LNCAP (cell line): ENCODE data around the gene TTC3.

Experiments used
- TF ChIP-seq, protein P1 (sequence below): fragments of 450-650 bp; IDR thresholded peaks from 2 replicates; pipeline ENCODE4 v1.5.1; 2017; ENCODE audit warnings: mild to moderate bottlenecking

TTC3 gene

DNA sequence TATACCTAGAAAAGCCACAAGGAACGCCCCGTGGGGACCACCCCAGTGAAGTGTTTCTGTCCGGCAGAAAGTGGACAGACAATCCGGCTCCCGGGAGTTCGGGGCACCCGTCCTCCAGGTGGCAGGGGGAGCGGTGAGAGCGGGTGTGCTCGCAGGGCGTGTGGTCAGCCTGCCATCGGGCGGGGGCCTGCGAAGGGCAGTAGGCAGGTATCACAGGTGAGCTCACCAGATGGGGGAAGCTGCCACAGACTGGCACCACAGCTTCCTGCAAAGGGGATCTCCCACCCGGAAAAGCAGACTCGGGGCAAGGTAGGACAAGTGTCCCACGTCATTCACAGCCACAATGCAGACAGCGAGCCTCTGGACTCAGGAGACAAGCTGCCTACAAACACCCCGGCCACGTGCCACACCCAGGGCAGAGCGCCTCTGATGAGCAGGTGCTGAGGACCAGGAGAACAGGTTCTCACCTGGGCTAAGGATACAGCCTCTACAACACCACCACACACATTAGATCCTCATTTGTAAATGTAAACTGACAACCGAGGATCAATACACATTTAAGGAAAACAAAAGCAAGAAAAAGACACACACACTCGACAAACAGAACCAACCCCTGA is 157.7 kb downstream of the TTC3 start:
- TF ChIP-seq, protein P1, sequence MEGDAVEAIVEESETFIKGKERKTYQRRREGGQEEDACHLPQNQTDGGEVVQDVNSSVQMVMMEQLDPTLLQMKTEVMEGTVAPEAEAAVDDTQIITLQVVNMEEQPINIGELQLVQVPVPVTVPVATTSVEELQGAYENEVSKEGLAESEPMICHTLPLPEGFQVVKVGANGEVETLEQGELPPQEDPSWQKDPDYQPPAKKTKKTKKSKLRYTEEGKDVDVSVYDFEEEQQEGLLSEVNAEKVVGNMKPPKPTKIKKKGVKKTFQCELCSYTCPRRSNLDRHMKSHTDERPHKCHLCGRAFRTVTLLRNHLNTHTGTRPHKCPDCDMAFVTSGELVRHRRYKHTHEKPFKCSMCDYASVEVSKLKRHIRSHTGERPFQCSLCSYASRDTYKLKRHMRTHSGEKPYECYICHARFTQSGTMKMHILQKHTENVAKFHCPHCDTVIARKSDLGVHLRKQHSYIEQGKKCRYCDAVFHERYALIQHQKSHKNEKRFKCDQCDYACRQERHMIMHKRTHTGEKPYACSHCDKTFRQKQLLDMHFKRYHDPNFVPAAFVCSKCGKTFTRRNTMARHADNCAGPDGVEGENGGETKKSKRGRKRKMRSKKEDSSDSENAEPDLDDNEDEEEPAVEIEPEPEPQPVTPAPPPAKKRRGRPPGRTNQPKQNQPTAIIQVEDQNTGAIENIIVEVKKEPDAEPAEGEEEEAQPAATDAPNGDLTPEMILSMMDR = no peak

- TF ChIP-seq, protein P1 = no peak
These were observed 158.2 kb downstream of the TTC3 start for GRCh38 chr21:37231249-37231645.

- TF ChIP-seq, protein P1 = no peak
These were observed 158.6 kb downstream of the TTC3 start for GRCh38 chr21:37231671-37232070.

DNA sequence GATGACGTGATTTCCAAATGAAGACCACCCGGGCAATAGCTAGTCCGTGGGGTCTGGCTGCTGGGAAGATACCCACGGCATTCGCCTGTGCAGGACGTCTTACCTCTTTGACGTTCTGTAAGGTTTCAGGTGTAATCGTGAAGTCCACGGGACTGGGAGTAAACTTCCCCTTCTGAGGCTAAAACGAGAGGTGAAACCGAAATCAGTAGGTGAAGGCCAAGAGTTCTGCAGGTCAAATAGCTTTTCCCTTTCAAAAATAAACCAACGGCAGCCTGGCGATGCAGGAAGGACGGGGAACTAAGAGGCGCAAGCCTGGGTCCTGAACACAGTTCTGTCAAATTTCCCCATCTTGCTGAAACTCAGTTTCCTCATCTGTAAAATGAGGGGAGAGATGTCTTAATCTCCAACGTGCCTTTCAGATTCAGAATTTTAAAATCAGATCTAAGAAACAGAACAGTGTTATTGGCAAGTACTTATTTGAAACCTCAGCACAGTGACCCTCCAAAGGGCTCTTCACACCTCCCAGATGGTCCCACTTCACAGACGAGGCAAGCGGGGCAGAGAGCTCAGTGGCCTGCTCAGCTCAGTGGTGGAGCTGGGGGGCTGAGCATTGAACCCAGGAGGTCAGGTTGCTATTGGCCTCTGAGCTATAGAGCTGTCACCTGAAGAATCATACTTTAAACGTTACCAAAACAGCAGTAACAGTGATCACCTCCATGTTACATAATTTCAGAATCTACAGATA is 159.4 kb downstream of the TTC3 start:
- TF ChIP-seq, protein P1 = no peak

DNA sequence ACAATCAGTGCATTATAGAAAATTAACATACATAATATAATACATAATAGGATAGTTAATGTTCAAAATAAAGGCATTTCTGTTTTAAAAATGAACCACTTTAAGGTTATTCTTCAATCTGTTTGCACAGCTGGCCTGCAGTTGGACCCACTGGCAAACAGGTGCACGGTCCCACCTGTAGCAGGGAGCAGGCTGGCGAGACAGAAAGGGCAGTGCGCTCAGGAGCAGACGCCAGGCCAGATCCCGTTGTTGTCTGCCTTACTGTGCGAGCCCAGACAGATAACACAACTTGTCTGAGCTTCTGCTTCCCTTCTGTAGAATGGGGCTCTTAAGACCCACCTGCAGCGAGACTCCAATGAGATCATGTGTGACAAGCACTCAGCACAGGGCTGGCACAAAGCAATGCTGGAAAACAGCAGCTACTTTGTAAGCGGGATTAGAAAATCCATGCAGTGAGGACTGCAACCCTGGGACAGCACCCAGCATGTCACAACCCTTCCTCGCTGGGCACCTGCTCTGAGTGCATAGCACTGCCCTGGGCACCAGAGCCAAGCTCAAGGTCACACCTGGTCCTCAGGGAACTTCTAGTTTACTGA is 160.6 kb downstream of the TTC3 start:
- TF ChIP-seq, protein P1 = no peak

DNA sequence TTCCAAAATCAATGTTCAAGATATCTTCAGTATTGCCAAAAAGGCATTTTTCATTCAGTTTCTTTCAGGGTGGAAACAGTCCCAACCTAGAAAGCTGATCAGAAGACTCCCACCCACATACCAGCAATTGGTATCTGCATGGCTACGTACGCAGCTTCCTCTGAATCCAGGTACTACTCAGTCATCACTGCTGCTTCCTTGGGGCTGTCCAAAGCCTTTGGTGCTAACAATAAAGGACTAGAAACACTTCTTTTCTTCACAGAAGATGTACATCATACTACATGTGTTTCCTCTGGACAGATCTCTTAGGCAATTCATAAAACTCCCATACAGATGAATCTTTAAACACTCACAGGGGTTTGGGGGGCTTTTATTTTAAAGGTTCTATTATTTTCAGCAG is 164.3 kb downstream of the TTC3 start:
- TF ChIP-seq, protein P1 = no peak

GRCh38 chr21:37237764-37238163 is 164.7 kb downstream of the TTC3 start:
- TF ChIP-seq, protein P1 = no peak
